NCI-H2081 (cell line): ENCODE results near the gene RNASE13.
"Not testable (repeated sequence)": the region's sequence is repeated elsewhere in the genome, so short reads cannot be mapped to it uniquely, and the experiment has no call there.

Experiments used
- DNase-seq, 2 experiments: peaks; one replicate each; lab custom pipeline; 2025; lab: John Stamatoyannopoulos, UW

RNASE13 gene

GRCh38 chr14:20988717-20989470, 45.7 kb downstream of the RNASE13 start:
- no peak for DNase-seq

- no peak for DNase-seq
Observed at GRCh38 chr14:20986811-20987210, 47.8 kb downstream of the RNASE13 start.

GRCh38 chr14:20985650-20986049, 49.0 kb downstream of the RNASE13 start:
- DNase-seq: not testable (repeated sequence)
